CD4-positive, alpha-beta T cell treated with Interleukin-17A for 4 hours (primary cell): ENCODE results near the gene ST3GAL6.

Experiments
- DNase-seq: peaks from one replicate; pipeline ENCODE4 v3.0.0-alpha.2; 2020; ENCODE audit warnings: mixed read lengths

The ST3GAL6 gene

DNA sequence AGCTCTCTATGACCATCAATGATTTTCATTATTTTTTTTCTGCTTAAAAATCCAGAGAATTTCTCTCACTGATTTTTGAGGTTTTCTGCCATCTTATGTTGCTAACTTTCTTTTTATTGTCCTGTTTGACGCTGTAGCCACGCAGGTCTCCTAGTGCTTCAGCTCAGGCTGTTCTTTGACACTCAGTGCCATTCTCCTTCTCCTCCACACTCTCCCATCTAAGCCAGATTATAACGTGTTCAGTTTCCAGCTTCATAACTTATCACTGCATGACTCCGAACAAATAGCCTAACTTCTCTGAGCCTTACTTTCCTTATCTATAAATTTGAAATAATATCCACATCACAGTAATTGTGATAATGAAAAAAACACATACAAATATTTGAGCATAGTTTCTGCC, 22.8 kb upstream of the ST3GAL6 start:
- DNase-seq = no peak

DNA sequence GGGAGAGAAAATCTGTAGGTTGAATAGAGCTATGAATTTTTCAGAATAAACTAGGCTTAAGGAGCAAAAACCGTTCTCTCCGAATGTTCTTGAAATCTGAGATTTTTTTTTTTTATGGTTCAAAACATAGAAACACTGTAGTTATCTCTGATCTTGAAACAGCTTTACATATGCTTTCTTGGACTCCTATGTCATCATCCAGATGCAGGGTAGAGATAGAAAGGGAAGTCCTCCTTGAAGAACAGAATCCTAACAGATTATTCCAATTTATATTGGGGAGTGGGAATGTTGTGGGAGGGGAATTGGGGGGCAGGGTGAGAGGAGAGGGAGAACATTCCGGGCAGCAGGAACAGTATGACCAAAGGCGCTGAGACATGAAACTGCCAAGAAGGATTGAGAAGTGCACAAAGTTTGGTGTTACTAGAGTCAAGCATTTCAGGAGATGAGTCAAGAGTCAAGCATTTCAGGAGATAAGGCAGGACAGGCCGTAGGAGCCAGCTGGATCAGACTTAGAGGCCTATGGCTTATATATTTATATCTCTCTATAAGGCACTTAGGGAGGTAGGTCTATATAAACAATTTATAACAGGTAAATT, 21.9 kb upstream of the ST3GAL6 start:
- no peak for DNase-seq

DNA sequence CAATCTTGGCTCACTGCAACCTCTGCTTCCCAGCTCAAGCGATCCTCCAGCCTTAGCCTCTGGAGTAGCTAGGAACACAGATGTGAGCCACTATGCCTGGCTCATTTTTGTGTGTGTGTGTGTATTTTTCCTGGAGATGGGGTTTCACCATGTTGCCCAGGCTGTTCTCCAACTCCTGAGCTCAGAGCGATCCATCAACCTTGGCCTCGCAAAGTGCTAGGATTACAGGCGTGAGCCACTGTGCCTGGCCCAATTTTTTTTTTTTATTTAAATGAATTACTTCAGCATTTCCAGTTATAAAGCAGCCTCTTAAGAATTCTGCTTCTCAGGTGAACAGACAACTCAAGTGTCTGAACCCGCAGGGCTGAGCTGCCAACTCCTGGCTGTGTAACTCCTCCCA, 20.1 kb upstream of the ST3GAL6 start:
- DNase-seq = no peak

DNA sequence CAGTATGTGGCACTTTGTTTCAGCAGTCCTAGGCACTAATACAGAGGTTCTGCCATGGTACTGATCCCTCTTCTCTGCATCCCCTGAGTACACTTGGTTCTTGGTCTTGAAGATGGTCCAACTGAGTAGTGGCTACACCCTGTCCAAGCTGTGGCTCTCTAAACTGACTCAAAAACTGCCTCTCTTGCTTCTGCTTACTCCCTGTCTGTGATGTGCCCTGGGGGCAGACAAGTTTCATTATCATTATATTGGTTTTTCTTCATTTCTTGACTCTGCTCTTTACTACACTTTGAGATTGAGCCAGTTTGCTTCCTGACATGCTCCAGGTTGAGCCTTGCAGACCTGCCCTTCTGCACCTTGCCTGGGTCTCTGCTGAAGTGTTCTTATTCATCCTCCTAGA, 18.9 kb upstream of the ST3GAL6 start:
- DNase-seq = no peak

DNA sequence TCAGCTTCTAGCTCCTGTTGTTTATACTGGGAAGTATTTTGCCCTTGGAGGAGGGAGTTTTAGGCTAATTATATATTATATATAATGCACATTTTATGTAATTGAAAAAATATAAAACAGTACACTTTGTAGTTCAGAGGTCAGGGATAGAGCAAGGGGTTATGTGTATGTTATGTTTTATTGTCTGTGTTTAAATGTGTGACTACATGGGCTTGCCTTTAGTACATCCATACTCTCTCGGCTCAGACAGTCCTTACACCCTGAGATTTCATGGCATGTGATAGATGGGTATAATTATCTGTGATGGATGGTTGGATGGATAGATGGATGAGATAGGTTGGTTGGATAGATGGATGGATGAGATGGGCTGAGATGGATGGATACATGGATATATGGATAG, 17.4 kb upstream of the ST3GAL6 start:
- no peak for DNase-seq

DNA sequence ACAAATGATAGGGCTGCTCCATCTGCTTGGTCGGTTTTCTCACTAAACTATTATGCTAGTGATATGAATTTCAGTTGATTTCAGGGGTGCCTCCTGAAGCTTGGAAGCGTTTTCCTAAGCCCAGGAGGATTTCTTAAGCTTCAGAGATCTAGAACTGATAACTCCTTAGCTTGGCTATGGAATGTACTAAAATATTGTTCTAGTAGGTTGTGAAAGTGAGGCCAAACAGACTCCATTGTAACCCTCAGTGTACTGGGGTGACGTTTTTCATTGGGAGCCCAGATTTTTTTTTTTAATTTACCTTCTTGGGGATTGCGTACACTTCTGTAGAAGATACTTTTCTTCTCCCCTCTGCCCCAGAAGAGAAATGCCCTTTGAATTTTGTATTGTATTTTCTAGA, 17.0 kb upstream of the ST3GAL6 start:
- DNase-seq = no peak

DNA sequence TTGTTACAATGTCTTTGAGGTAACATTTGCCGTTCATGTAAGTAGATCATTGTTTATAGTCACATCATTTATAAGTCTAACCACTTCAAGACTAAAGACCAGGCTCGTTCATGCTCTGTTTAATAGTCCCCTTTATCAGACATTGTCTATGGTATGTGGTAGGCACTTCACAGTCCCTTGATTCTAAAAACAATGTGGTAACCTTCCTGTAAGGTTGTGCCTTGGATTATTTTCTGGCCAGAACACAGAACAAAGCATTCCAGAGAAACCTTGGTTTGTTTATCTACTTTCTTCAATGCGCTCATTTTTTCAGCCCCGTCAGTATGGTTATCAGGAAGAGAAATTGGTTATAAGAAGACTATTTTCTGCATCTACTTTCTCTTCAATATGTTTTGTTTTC, 16.3 kb upstream of the ST3GAL6 start:
- DNase-seq = no peak

DNA sequence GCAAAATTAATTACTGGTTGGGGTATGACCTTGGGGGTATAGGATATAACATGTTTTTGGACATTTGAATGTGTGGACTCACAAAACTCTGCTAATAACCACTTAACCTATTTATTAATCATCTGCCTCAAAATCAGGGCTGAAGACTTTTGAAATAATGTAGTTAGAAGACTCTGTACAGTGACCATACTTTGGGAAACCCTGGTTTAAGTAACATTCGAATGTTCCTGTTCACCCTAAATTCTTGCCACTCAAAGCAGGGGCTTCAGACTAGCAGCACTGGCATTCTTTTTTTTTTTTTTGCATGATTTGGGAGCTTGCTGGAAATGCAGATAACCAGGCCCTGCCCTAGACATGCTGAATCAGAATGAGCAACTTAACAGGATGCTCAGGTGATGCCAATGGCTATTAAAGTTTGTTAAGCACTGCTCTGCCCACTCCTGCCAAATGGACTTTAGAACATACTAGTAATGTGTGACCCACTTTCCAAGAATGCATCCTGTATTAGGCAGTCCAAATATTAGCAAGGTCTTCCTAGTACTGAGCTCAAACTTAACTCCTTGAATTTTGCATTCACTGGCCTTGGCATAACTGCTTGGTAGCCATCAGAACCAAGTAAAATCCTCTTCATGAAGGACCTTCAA, 12.7 kb upstream of the ST3GAL6 start:
- DNase-seq = no peak

DNA sequence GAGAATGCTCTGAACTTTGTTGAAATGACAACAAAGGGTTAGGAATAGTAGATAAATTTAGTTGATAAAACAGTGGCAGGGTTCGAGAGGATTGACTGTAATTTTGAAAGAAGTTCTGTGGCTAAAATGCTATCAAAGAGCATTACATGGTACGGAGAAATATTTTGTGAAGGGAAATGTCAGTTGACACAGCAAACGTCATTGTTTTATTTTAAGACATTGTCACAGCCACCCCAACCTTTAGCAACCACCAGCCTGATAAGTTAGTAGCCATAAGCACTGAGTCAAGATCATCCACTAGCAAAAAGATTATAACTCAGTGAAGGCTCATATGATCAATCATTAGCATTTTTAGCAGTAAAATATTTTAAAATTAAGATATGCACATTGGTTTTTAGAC, 8.7 kb upstream of the ST3GAL6 start:
- no peak for DNase-seq

DNA sequence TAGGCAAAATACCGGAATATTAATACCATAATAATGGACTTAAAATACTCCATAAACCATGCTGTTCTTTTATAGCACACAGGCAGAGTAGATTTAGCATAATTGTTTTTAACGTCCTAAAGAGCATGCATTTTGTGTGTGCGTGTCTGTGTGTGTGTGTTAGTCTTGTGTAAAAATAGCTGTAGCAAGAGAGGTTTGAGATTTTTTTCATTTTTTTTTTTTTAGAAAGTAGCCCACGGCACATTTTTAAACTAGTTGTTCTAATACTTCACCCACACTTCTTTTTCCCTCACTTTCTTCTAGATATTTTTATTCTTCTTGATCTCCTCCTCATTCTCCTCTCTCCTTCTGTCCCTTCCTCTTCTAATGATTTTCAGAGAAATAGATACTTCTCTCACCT, 7.5 kb upstream of the ST3GAL6 start:
- no peak for DNase-seq

DNA sequence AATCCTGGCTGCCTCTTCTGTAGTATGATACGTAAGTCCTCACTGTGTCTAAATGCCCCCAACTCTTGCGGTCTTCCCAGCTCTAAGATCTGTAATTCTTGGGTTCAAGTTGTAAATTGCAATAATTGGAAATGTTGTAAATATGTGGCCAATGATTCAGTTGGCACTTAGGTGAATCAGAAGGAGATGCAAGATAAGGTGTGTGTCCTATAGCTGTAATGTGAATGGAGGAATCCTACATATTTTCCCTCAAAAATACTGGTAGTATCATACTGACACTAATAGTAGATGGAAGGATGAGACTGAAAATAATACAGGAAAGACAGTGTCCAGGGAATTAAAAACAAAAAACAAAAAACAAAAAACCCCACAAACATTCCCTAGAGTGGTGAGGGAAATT, 3.5 kb upstream of the ST3GAL6 start:
- DNase-seq = no peak

DNA sequence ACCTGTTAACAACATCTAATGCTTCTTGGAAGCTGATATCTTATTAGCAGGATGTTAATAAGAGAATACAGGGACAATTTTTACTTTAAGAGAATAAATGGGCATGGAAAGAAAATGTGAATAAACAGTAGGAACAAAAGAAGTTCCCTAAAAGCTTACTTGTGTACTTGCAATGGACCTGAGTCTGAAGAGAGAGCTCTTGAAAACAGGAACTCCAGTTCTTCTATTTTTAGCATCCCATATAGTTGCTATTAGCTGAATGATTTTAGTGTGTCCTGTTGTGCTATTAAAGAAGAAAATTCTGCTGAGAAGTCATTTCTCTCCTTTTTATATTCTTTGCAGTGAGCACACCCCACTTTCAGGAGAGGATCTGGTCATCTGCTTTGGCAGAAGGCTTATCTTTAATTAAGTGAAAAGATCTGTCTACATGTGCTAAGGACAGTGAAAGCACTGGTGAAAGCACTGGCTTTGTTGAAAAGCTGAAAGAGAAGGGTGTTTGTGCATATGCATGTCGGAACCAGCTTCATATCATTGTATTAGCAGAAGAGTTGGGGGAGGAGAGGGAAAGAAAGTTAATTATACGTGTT, 1.4 kb upstream of the ST3GAL6 start:
- no peak for DNase-seq

DNA sequence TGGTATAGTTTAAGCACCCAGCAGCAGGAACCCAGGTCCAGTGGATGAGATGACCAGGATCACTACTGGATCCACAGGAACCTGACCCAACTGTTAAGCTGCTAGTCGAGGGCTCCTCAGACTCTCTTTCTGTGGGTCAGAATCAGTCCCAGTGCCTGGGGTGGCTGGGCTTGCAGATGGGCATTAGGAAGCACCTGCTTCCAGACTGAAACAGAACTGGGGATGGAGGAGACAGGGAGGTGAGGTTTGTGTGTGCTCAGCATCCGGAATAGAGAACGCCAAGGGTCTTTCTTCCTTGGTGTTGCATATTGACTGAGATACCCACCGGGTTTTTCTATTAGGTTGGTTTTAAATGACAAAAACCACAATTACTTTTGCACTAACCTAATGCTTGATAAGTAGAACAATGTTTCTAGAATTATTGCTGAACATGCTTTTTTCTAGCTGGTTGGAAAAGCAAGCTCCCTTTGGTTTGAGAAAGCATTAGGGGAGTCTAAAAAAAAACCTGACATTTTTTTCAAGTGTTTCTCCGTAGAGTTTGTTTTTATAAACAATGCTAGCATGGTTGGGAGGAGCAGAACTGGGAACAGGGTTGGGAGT, 779 bp downstream of the ST3GAL6 start:
- no peak for DNase-seq

DNA sequence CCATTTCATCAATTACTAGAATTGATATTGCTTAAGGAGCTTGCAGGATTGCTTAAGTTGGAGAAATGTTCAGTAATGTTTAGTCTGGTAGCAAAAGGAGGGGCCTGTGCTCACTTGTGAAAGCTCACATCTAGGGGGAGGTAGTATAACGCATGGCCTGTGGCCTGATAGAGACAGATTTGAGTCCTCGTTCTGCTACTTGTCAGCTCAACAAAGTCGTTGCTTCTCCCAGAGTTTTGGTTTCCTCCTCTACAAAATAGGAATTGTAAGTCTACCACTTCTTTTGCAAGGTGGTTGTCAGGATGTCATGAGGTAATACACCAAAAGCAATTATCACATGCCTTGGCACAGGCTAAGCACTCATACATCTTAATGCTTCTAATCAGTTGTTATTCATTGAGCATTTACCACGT, 1.3 kb downstream of the ST3GAL6 start:
- no peak for DNase-seq

DNA sequence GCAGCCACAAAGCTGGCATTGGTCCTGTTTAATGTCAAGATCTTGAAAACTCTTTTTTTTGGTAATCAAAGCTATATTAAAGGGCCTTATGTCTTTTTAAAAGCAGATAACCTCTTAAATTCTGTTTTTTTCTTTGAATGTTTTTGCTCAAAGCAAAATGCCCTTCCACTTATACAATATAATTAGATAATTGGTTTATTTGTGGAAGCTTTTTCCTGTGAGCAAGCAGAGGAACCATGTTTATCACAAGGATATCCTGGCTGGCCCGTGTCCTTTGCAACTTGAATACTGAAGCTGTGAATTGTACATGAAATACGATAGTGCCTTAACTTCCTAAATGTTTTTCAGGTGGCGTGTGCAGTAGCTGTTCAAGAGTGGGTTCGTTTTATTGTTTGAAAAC, 2.6 kb downstream of the ST3GAL6 start:
- no peak for DNase-seq

DNA sequence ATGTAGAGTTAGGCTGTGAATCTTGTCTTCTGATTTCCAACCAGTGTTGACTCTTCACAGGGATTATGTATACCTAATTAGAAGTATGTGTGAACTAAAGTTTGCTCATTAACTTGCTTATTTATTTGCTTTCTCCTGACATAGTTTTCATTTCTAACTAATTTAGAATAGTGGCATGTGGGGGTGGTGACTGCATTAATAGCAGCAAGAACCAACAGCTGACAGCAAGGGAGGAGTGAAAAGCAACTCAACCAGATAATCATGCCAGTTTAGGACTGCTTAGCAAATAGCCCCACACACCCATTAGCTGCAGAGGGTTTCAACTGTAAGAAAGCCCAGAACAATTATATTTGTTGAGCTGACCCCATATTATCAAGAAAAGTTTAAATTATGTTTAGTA, 3.8 kb downstream of the ST3GAL6 start:
- no peak for DNase-seq

DNA sequence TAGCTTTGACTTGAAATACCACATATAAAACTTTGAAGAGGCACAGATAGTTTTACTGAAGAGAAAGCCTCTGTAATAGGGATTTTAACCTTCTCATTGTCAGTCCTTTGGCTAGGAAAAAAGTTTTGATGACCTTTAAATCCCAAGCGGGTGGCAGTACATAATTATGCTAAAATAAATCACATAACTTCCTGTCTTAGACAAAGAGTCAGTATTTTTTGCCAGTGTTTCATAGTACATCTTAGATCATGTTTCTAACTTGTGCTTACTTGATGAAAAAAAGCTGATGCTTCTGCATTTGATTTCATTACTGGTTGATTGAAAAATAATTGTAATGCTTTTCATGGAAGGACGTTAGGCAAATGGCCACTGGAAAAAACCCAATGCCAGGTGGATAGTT, 5.8 kb downstream of the ST3GAL6 start:
- no peak for DNase-seq

DNA sequence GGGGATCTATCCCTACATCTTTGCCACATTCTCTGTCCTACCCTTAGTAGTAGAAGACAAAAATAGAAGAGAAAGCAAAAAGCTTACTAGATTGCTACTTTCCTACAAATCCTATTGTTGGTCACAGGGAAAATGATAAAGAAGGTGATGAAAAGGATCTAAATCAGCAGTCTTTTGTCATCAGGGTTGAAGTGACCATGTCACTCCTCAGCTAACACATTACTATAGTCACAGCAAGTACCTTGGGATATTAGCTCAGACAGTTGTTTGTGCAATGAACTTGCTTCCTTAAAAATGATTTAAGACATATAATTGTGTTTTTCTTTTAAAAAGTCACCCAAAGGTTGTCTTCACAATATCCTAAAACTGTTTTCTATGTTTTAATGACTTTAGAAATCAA, 6.3 kb downstream of the ST3GAL6 start:
- no peak for DNase-seq

DNA sequence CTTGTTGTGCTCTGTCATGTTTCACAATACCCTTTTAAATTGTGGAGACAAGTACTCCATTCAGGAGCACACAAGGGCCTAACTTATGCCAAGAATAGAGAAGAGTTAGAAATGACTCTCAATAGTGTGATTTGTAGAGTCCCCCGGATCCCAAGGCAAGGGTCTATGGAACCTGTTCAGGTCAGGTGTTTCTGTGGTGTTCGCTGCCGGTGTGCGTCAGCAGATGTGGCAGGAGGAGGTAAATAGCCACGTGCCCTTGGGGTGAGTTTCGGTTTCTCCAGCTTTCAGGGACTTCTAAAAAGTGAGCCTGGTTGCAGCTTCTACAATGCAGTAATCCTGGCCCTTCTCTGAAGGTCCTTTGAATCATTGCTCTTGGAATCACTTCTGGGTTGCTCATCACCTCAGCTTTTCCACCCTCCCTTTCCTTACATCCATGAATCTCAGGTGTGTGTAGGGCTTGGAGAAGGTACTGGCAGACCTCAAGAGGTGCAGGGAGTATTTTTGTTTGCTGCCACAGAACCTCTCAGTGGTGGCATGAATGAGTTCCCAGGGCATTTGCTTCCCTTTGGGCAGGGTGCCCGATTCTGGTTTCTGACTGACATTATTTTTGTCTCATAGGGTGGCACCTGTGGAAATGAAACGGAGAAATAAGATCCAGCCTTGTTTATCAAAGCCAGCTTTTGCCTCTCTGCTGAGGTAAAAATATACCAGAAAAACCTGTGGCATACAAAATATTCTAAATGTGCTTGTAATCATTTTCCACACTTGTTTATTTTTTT, 7.3 kb downstream of the ST3GAL6 start:
- no peak for DNase-seq

DNA sequence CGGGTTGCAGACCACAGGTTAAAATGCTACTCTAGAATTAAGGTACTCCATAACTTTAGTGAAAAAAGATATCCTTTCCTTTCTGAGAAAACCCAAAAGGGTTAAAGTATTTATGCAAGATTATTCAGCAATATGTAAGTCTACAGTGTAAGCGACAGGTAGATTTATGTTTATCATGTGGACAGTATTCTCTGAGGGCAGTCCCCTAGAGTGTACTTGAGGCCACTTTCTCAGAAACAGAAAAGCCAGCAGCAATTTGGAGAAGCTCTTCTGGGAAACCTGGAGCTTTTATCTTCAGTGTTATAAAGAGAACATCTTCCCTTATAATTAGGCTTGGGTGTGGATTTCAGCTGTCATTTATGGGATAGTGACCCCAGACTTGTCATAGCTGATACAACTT, 8.9 kb downstream of the ST3GAL6 start:
- DNase-seq = no peak

DNA sequence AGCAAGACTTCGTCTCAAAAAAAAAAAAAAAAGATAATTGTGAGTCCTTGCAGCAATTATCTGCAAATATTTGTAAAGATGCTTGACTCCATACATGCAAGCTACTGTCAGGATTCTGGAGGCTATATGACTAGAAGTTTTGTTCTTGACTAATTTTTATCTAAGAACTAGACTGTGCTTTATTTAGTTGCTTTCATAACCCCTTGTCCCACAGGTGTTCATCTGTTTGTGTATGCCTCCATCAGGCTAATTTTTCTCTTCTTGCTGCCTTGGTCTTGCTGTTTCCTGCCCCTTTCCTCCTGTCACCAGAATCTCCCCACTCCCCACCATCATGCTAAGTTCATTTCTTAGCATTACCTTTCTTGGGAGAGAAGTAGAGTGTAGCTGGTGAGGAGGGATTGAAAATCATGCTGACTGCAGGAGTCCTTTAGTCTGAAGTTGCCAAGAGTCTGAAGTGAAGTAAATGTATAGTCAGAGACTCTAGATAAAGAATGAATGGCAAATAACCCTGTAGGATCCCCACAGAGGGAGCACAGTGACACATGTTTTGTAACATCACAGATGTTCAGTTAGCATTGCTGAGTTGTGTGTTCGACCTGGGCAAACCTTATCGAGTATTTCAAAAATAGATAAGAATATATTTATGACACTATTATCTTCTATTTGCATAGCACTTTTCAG, 12.5 kb downstream of the ST3GAL6 start:
- no peak for DNase-seq

DNA sequence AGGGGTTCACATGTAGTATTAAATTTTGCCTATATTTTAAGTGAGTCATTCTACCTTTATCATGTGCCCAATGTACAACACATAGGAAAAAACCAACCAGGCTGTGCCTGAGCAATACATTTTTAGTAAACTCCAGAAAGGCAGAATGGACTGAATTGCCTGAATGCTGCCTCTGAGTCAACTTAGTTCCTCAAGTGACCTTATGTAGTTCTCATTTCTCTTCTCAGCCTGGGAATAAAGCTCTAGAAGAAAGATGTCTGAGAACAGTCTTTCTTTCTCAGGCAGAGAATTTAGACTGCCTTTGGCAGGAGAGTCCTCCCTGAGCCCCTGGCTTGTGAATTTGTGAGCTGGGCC, 13.0 kb downstream of the ST3GAL6 start:
- DNase-seq = no peak

DNA sequence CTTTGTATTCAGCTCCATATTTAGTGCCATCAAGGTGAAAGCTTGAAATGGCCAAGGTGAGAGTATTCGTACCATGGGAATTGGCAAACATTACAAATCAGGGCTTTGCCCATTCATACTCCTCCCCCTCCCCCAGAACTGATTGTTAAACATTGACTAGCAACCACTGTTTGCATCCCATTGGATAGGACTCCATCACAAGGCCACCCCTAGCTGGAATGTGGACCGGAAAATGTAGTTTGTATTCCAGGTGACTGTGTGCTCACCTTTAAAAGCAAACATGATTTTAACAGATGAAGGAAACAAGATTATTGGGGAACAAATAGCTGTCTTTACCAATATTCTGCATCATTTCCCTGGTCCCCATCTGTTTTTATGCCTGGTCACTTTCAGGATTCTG, 14.1 kb downstream of the ST3GAL6 start:
- DNase-seq = no peak
